Measurements from ENCODE around the gene ELANE. TPM values are rescaled to one million over a fixed set of nuclear protein-coding genes. Genes with fewer than 3 reads are reported as not detected.

The ELANE gene
- total and polyA plus RNA-seq, 5 donors from 2014 or later, result not detected

DNA sequence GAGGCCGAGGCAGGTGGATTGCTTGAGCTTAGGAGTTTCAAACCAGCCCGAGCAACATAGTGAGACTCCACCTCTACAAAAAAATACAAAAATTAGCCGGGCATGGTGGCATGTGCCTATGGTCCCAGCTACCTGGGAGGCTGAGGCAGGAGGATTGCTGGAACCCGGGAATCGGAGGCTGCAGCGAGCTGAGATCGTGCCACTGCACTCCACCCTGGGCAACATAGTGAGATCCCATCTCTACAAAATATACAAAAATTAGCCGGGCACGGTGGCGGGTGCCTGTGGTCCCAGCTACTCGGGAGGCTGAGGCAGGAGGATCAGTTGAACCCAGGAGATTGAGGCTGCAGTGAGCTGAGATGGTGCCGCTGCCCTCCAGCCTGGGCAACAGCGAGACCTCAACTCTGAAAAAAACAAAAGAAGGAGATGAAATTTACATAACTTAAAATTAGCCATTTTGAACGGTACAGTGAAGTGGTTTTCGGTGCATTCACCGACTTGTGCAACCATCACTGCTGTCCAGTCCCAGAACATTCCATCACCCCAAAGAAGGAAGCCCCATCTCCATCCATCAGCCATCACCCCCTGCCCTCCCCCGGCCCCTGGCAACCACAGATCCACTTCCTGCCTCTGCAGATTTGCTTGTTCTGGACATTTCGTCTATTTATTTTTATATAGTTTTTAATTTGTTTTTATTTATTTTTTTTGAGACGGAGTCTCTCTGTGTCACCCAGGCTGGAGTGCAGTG is 26.0 kb upstream of the ELANE start:
- Mint-ChIP-seq H3K36me3 (no peaks in the 10 kb centered on the region), H3K27me3 (peaks cover 14% of the 10 kb centered on the region), H3K4me1 (no peaks in the 10 kb centered on the region), H3K4me3 (no peak overlapping the region), H3K9me3 (no peaks in the 10 kb centered on the region), H3K27ac (peak overlapping the region in 1 of 3 donors; percentile 60)
- Histone ChIP-seq H3K27ac (ENCODE audit: insufficient read depth, low read length, poor library complexity, severe bottlenecking) (no peak overlapping the region), H3K4me3 (ENCODE audit: low read depth, low read length) (no peak overlapping the region), H3K4me1 (ENCODE audit: control insufficient read depth, insufficient read depth, low read length, poor library complexity, severe bottlenecking) (peaks cover 4% of the 10 kb centered on the region), H3K27me3 (ENCODE audit: control insufficient read depth, insufficient read depth, low read length) (peaks cover 5% of the 10 kb centered on the region), H3K9me3 (ENCODE audit: control insufficient read depth in 2 of 2, low read length in 2 of 2) (no peaks in the 10 kb centered on the region), H3K36me3 (ENCODE audit: control insufficient read depth, insufficient read depth, low read length) (no peaks in the 10 kb centered on the region)
- DNase-seq (no peak), ATAC-seq (ENCODE audit: low read depth in 2 of 2) (no peak)

DNA sequence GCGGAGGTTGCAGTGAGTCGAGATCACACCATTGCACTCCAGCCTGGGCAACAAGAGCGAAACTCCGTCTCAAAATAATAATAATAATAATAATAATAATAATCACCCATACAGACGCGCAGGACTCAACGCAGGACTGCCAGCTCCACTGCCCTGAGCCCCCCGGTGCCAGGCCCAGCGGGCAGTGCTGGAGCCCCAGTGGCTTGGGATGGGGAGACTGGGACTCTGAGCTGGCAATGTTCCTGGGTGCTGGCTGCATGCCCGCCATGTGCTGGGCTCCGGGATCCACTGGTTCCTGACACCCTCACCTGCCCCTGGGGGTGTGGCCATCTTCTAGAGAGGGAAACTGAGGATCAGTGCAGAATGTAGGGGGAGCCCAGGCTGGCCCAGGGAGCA is 24.8 kb upstream of the ELANE start:
- Histone ChIP-seq H3K36me3 (ENCODE audit: control insufficient read depth, insufficient read depth, low read length) (no peaks in the 10 kb centered on the region), H3K27ac (ENCODE audit: insufficient read depth, low read length, poor library complexity, severe bottlenecking) (no peak overlapping the region), H3K4me1 (ENCODE audit: control insufficient read depth, insufficient read depth, low read length, poor library complexity, severe bottlenecking) (no peaks in the 10 kb centered on the region), H3K27me3 (ENCODE audit: control insufficient read depth, insufficient read depth, low read length) (peaks cover 5% of the 10 kb centered on the region), H3K9me3 (ENCODE audit: control insufficient read depth in 2 of 2, low read length in 2 of 2) (no peaks in the 10 kb centered on the region), H3K4me3 (ENCODE audit: low read depth, low read length) (no peak overlapping the region)
- no peak overlapping the region for H3K27ac Mint-ChIP-seq
- DNase-seq, result no peak
- H3K36me3 Mint-ChIP-seq, result no peaks in the 10 kb centered on the region
- no peaks in the 10 kb centered on the region for H3K9me3 Mint-ChIP-seq
- no peak for ATAC-seq (ENCODE audit: low read depth in 2 of 2)
- H3K4me1 Mint-ChIP-seq, result no peaks in the 10 kb centered on the region
- peaks cover 19% of the 10 kb centered on the region for H3K27me3 Mint-ChIP-seq
- H3K4me3 Mint-ChIP-seq, result no peak overlapping the region

DNA sequence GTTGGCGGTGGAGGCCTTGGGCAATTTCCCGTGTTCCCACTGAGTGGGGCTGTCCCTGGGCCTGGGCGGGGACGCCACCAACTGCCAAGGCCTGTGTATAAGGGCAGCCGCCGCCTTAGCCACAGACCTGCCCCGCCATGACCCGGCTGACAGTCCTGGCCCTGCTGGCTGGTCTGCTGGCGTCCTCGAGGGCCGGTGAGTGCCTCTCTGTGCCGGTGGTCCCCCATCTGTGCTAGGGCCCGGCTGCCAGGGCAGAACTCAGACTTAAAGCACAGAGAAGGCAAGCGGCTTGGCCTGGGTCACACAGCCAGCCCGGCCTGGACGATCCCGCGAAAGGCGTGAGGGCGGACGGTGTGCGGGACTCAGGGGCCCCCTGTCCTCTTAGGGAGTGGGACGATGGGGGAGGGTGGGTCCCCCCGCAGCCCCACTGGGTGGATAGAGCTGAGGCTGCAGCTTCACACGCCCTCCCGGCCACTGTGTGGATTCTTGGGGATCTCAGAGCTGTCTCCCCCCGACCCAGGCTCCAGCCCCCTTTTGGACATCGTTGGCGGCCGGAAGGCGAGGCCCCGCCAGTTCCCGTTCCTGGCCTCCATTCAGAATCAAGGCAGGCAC is 24.3 kb upstream of the ELANE start, which contains the start of gene AZU1:
Gene AZU1, plus strand, starts transcription at position 128 of the 612 bp plus-strand sequence. Its CDS starts 10 bp downstream, at position 138.
- no peaks in the 10 kb centered on the region for H3K36me3 ChIP-seq (ENCODE audit: control insufficient read depth, insufficient read depth, low read length)
- H3K9me3 ChIP-seq (ENCODE audit: control insufficient read depth in 2 of 2, low read length in 2 of 2), result no peaks in the 10 kb centered on the region
- DNase-seq, result no peak
- peaks cover 16% of the 10 kb centered on the region for H3K27me3 Mint-ChIP-seq
- H3K36me3 Mint-ChIP-seq, result no peaks in the 10 kb centered on the region
- no peak within 1 kb of the TSS for H3K4me3 ChIP-seq (ENCODE audit: low read depth, low read length)
- no peak within 1 kb of the TSS for H3K27ac ChIP-seq (ENCODE audit: insufficient read depth, low read length, poor library complexity, severe bottlenecking)
- H3K27me3 ChIP-seq (ENCODE audit: control insufficient read depth, insufficient read depth, low read length), result peaks cover 5% of the 10 kb centered on the region
- H3K4me3 Mint-ChIP-seq, result no peak within 1 kb of the TSS
- H3K4me1 Mint-ChIP-seq, result no peaks in the 10 kb centered on the region
- H3K9me3 Mint-ChIP-seq, result no peaks in the 10 kb centered on the region
- H3K27ac Mint-ChIP-seq, result no peak within 1 kb of the TSS
- no peaks in the 10 kb centered on the region for H3K4me1 ChIP-seq (ENCODE audit: control insufficient read depth, insufficient read depth, low read length, poor library complexity, severe bottlenecking)
- ATAC-seq (ENCODE audit: low read depth in 2 of 2), result no peak

DNA sequence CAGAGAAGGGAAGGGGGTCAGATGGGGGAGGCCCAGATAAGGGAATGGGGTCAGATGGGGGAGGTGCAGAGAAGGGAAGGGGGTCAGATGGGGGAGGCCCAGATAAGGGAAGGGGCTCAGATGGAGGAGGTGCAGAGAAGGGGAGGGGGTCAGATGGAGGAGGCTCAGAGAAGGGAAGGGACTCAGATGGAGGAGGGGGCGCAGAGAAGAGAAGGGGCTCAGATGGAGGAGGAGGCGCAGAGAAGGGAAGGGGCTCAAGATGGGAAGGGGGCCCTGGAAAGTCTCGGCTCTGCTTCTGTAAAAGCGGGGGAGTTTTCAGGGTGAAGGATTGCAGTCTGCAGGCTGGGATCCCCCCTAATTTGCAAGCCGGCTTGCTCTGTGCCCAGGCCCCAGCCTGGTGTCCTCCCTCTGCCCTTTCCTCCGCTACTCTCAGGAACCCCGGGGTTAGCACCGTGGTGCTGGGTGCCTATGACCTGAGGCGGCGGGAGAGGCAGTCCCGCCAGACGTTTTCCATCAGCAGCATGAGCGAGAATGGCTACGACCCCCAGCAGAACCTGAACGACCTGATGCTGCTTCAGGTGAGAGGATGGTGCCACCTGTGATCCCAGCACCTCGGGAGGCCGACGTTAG is 22.9 kb upstream of the ELANE start:
- ATAC-seq (ENCODE audit: low read depth in 2 of 2) (no peak), DNase-seq (no peak)
- Histone ChIP-seq H3K27ac (ENCODE audit: insufficient read depth, low read length, poor library complexity, severe bottlenecking) (no peak overlapping the region), H3K4me3 (ENCODE audit: low read depth, low read length) (no peak overlapping the region), H3K36me3 (ENCODE audit: control insufficient read depth, insufficient read depth, low read length) (no peaks in the 10 kb centered on the region), H3K9me3 (ENCODE audit: control insufficient read depth in 2 of 2, low read length in 2 of 2) (no peaks in the 10 kb centered on the region), H3K4me1 (ENCODE audit: control insufficient read depth, insufficient read depth, low read length, poor library complexity, severe bottlenecking) (no peaks in the 10 kb centered on the region), H3K27me3 (ENCODE audit: control insufficient read depth, insufficient read depth, low read length) (no peaks in the 10 kb centered on the region)
- Mint-ChIP-seq H3K4me3 (no peak overlapping the region), H3K9me3 (no peaks in the 10 kb centered on the region), H3K27ac (no peak overlapping the region), H3K4me1 (no peaks in the 10 kb centered on the region), H3K36me3 (no peaks in the 10 kb centered on the region), H3K27me3 (peaks cover 4% of the 10 kb centered on the region)

DNA sequence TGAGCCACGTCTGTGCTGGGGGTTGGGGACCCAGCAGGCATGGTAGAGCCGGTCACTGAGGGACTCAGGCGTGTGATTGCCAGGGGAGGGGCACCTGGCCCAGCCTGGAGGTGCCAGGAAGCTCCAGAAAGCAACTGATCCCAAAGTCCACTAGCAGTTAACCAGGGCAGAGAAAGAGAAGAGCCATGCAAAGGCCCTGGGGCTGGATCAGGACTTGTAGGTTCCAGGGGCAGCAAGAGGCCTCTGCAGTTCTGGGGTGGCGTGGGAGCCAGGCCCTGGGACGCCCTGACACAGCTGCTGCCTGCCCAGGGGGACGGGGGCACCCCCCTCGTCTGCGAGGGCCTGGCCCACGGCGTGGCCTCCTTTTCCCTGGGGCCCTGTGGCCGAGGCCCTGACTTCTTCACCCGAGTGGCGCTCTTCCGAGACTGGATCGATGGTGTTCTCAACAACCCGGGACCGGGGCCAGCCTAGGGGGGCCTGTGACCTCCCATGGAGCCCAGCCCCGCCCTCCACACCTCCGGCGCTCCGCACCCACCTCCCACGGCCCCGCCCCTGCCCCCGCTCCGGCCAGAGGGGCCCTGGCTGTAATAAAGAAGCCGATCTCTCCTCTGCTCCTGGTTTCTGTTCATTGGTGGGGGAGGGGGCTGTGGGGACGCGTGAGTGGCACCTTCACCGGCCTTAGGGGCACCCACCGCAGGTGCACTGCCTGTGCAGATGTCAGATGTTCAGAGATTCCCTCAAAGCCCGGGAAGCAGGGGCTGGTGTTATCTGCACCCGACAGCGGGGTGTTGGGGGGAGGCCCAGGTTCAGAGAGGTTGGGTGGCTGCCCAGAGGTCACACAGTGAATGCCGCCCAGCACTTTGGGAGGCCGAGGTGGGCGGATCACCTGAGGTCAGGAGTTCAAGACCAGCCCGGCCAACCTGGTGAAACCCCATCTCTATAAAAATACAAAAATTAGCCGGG is 20.4 kb upstream of the ELANE start:
- ATAC-seq (ENCODE audit: low read depth in 2 of 2) (no peak), DNase-seq (no peak)
- no peaks in the 10 kb centered on the region for H3K27me3 ChIP-seq (ENCODE audit: control insufficient read depth, insufficient read depth, low read length)
- H3K4me3 Mint-ChIP-seq, result no peak overlapping the region
- no peaks in the 10 kb centered on the region for H3K9me3 ChIP-seq (ENCODE audit: control insufficient read depth in 2 of 2, low read length in 2 of 2)
- H3K4me3 ChIP-seq (ENCODE audit: low read depth, low read length), result no peak overlapping the region
- H3K4me1 Mint-ChIP-seq, result peaks cover 0 to 3% (median 2%) of the 10 kb centered on the region in 4 donors
- no peak overlapping the region for H3K27ac Mint-ChIP-seq
- peaks cover 0 to 1% (median 0%) of the 10 kb centered on the region in 7 donors for H3K9me3 Mint-ChIP-seq
- H3K36me3 Mint-ChIP-seq, result no peaks in the 10 kb centered on the region
- no peaks in the 10 kb centered on the region for H3K4me1 ChIP-seq (ENCODE audit: control insufficient read depth, insufficient read depth, low read length, poor library complexity, severe bottlenecking)
- no peaks in the 10 kb centered on the region for H3K36me3 ChIP-seq (ENCODE audit: control insufficient read depth, insufficient read depth, low read length)
- peaks cover 9% of the 10 kb centered on the region for H3K27me3 Mint-ChIP-seq
- no peak overlapping the region for H3K27ac ChIP-seq (ENCODE audit: insufficient read depth, low read length, poor library complexity, severe bottlenecking)

DNA sequence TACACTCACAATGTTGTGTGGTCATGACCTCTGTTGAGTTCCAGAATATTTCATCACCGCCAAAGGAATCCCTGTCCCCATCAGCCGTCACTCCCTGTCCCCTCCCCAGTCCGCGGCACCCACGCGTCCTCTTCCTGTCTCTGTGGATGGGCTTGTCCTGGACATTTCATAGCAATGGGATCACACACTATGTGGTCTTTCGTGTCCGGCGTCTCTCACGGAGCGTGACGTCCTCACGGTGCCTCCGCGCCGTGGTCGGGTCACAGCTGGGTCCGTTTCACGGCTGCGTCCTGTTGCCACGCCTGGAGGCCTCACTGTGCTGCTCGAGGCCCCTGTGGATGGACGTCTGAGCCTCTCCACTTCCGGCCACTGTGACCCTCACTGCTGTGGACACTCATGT is 17.9 kb upstream of the ELANE start:
- Mint-ChIP-seq H3K27ac (no peak overlapping the region), H3K27me3 (peaks cover 19% of the 10 kb centered on the region), H3K4me1 (peaks cover 0 to 3% (median 2%) of the 10 kb centered on the region in 4 donors), H3K36me3 (no peaks in the 10 kb centered on the region), H3K4me3 (no peak overlapping the region), H3K9me3 (peaks cover 0 to 1% (median 0%) of the 10 kb centered on the region in 7 donors)
- Histone ChIP-seq H3K9me3 (ENCODE audit: control insufficient read depth in 2 of 2, low read length in 2 of 2) (no peaks in the 10 kb centered on the region), H3K27ac (ENCODE audit: insufficient read depth, low read length, poor library complexity, severe bottlenecking) (no peak overlapping the region), H3K4me3 (ENCODE audit: low read depth, low read length) (no peak overlapping the region), H3K4me1 (ENCODE audit: control insufficient read depth, insufficient read depth, low read length, poor library complexity, severe bottlenecking) (no peaks in the 10 kb centered on the region), H3K36me3 (ENCODE audit: control insufficient read depth, insufficient read depth, low read length) (no peaks in the 10 kb centered on the region), H3K27me3 (ENCODE audit: control insufficient read depth, insufficient read depth, low read length) (no peaks in the 10 kb centered on the region)
- DNase-seq (no peak), ATAC-seq (ENCODE audit: low read depth in 2 of 2) (no peak)

DNA sequence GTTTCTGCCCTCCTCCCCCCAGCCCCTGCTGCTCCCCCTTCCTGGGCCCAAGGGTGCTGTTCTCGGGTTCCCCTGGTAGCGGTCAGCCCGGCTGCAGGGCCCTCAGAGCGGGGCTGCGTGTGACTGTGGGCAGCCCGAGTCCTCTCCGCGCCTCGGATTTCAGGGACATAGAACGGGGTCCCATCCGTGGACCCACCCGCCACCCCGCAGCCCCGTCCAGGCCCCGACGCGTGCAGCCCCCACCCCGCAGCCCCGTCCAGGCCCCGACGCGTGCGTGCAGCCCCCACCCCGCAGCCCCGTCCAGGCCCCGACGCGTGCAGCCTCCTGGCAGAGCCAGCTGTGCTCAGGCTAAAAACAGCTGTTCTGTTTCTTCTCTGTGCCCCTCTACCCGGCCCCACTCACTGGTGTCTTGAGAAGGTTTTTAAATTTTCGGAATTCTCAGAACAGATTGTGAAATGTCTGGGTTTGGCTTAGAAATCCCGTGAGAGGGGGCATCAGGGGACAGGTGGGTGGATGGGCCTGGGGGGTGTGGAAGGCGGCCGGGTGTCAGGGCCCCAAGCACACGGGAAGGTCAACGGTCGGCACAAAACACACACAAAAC is 16.8 kb upstream of the ELANE start:
- no peaks in the 10 kb centered on the region for H3K9me3 ChIP-seq (ENCODE audit: control insufficient read depth in 2 of 2, low read length in 2 of 2)
- peaks cover 0 to 1% (median 0%) of the 10 kb centered on the region in 7 donors for H3K9me3 Mint-ChIP-seq
- no peaks in the 10 kb centered on the region for H3K36me3 ChIP-seq (ENCODE audit: control insufficient read depth, insufficient read depth, low read length)
- H3K4me1 Mint-ChIP-seq, result peaks cover 0 to 3% (median 2%) of the 10 kb centered on the region in 4 donors
- H3K4me1 ChIP-seq (ENCODE audit: control insufficient read depth, insufficient read depth, low read length, poor library complexity, severe bottlenecking), result no peaks in the 10 kb centered on the region
- H3K4me3 Mint-ChIP-seq, result peak overlapping the region in 1 of 4 donors; percentile 21
- H3K4me3 ChIP-seq (ENCODE audit: low read depth, low read length), result no peak overlapping the region
- no peaks in the 10 kb centered on the region for H3K36me3 Mint-ChIP-seq
- ATAC-seq (ENCODE audit: low read depth in 2 of 2) (no peak), DNase-seq (no peak)
- H3K27ac Mint-ChIP-seq, result no peak overlapping the region
- peaks cover 21% of the 10 kb centered on the region for H3K27me3 Mint-ChIP-seq
- H3K27ac ChIP-seq (ENCODE audit: insufficient read depth, low read length, poor library complexity, severe bottlenecking), result no peak overlapping the region
- no peaks in the 10 kb centered on the region for H3K27me3 ChIP-seq (ENCODE audit: control insufficient read depth, insufficient read depth, low read length)

Data from CD4-positive, CD25-positive, alpha-beta regulatory T cell (primary cell).